WTC11 (cell line): ENCODE results near the gene KCNIP4.

Experiments used
- SP1 ChIP-seq: sonication (generic); formaldehyde crosslinking; conservative IDR thresholded peaks from 2 replicates; pipeline ENCODE4 v1.8.1; 2022; ENCODE audit warnings: missing genetic modification reagents
- ZNF121 ChIP-seq: sonication (generic); formaldehyde crosslinking; IDR thresholded peaks from 2 replicates; pipeline ENCODE4 v1.8.0; 2023; ENCODE audit warnings: missing genetic modification reagents
- TF ChIP-seq, protein P1 (sequence below): sonication (generic); formaldehyde crosslinking; IDR thresholded peaks from 2 replicates; pipeline ENCODE4 v1.8.1; 2022; ENCODE audit warnings: low read depth, missing genetic modification reagents, borderline replicate concordance

DNA sequence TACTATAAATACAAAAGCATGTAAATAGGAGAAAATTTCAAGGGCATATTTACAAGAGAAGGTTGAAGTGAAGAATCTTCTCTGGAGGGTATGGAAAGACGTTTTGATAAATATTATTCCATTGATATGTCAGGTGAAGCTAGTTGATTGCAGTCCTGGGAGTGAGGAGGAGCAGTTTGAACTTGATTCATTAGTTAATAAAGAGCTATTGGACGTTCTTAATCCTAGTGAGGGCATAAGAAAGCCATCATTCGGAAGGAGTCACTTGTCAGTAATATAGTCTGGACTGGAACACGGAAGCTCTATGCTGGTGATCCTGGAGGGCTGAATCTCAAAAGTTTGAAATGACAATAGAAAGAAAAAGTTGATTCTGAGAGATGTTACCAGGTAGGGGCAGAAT, 793.2 kb downstream of the KCNIP4 start:
- TF ChIP-seq SP1 (CRISPR knock-in tag) (no peak), ZNF121 (no peak)
- TF ChIP-seq, protein P1, sequence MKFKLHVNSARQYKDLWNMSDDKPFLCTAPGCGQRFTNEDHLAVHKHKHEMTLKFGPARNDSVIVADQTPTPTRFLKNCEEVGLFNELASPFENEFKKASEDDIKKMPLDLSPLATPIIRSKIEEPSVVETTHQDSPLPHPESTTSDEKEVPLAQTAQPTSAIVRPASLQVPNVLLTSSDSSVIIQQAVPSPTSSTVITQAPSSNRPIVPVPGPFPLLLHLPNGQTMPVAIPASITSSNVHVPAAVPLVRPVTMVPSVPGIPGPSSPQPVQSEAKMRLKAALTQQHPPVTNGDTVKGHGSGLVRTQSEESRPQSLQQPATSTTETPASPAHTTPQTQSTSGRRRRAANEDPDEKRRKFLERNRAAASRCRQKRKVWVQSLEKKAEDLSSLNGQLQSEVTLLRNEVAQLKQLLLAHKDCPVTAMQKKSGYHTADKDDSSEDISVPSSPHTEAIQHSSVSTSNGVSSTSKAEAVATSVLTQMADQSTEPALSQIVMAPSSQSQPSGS (CRISPR knock-in tag): no peak
